ENCODE results near the gene MAN1A1. TPM values are rescaled to one million over a fixed set of nuclear protein-coding genes. Genes with fewer than 3 reads are reported as not detected.

MAN1A1 gene
- total and polyA plus RNA-seq, 2 of the 8 experiments (the other 6 are each of a cell fraction or from before 2014, with no cell fraction given) = 1.8 to 5.4 TPM

- TF ChIP-seq USF2 (IDR thresholded peaks at IDR 0.05; ENCODE audit: low read length) (no peak), KDM4A (IDR thresholded peaks at IDR 0.05; ENCODE audit: low read depth, low read length, severe bottlenecking) (no peak), ZNF274 (IDR thresholded peaks at IDR 0.05; ENCODE audit: borderline replicate concordance, extremely low read depth, low read length) (no peak), HDAC6 (IDR thresholded peaks at IDR 0.05; ENCODE audit: low read depth, low read length) (no peak), HDAC2 (IDR thresholded peaks at IDR 0.05; ENCODE audit: borderline replicate concordance in 1 of 2, low read depth in 2 of 2, low read length in 2 of 2) (no peak), BCL11A (IDR thresholded peaks at IDR 0.05; ENCODE audit: low read depth in 2 of 2, low read length in 2 of 2) (no peak), KDM5A (IDR thresholded peaks at IDR 0.05; ENCODE audit: low read length) (no peak)
Observed at GRCh38 chr6:119333063-119333609, 16.4 kb downstream of the MAN1A1 start (continued).
